ENCODE results near the gene NECTIN3. TPM values are rescaled to one million over a fixed set of nuclear protein-coding genes. Genes with fewer than 3 reads are reported as not detected.

The NECTIN3 gene
- total RNA-seq, 1 experiment from 2014 or later: 110 TPM

GRCh38 chr3:111112913-111113312 lies 41.3 kb downstream of the NECTIN3 start:
- intact Hi-C loops (cut with micrococcal nuclease; ENCODE audit: unreplicated experiment): no loop called here
- H3K4me1 Mint-ChIP-seq (ENCODE audit: low read depth, unreplicated experiment): peaks cover 32% of the 10 kb centered on the region
- H3K4me3 Mint-ChIP-seq (ENCODE audit: low read depth, unreplicated experiment): no peak overlapping the region
- no peak overlapping the region for H3K27ac Mint-ChIP-seq (ENCODE audit: unreplicated experiment)
- DNase-seq: no peak
- no peaks in the 10 kb centered on the region for H3K9me3 Mint-ChIP-seq (ENCODE audit: low read depth, unreplicated experiment)
- no peak for TF ChIP-seq CTCF (IDR thresholded peaks at IDR 0.05; ENCODE audit: unreplicated experiment)
- BruUV-seq (replicated peaks): no TSS peak
- H3K36me3 Mint-ChIP-seq (ENCODE audit: insufficient read depth, unreplicated experiment): peaks cover 8% of the 10 kb centered on the region
- H3K27me3 Mint-ChIP-seq (ENCODE audit: unreplicated experiment): no peaks in the 10 kb centered on the region
- CTCF ChIA-PET: no interaction called here

- DNase-seq: no peak
- CTCF ChIA-PET: no interaction called here
- Mint-ChIP-seq H3K4me3 (ENCODE audit: low read depth, unreplicated experiment) (no peak overlapping the region), H3K36me3 (ENCODE audit: insufficient read depth, unreplicated experiment) (peaks cover 25% of the 10 kb centered on the region), H3K27me3 (ENCODE audit: unreplicated experiment) (no peaks in the 10 kb centered on the region), H3K4me1 (ENCODE audit: low read depth, unreplicated experiment) (peaks cover 15% of the 10 kb centered on the region), H3K27ac (ENCODE audit: unreplicated experiment) (no peak overlapping the region), H3K9me3 (ENCODE audit: low read depth, unreplicated experiment) (no peaks in the 10 kb centered on the region)
- intact Hi-C loops (cut with micrococcal nuclease; ENCODE audit: unreplicated experiment): no loop called here
- BruUV-seq (replicated peaks): no TSS peak
- no peak for TF ChIP-seq CTCF (IDR thresholded peaks at IDR 0.05; ENCODE audit: unreplicated experiment)
These were observed 57.3 kb downstream of the NECTIN3 start for GRCh38 chr3:111128884-111129283.

- CTCF ChIA-PET: no interaction called here
- no peak for DNase-seq
- H3K4me1 Mint-ChIP-seq (ENCODE audit: low read depth, unreplicated experiment): peaks cover 16% of the 10 kb centered on the region
- H3K27me3 Mint-ChIP-seq (ENCODE audit: unreplicated experiment): no peaks in the 10 kb centered on the region
- intact Hi-C loops (cut with micrococcal nuclease; ENCODE audit: unreplicated experiment): no loop called here
- no peak overlapping the region for H3K27ac Mint-ChIP-seq (ENCODE audit: unreplicated experiment)
- no peak overlapping the region for H3K4me3 Mint-ChIP-seq (ENCODE audit: low read depth, unreplicated experiment)
- H3K9me3 Mint-ChIP-seq (ENCODE audit: low read depth, unreplicated experiment): no peaks in the 10 kb centered on the region
- peaks cover 22% of the 10 kb centered on the region for H3K36me3 Mint-ChIP-seq (ENCODE audit: insufficient read depth, unreplicated experiment)
- TF ChIP-seq CTCF (IDR thresholded peaks at IDR 0.05; ENCODE audit: unreplicated experiment): no peak
- BruUV-seq (replicated peaks): no TSS peak
These were observed 59.2 kb downstream of the NECTIN3 start for GRCh38 chr3:111130827-111131226.

- Mint-ChIP-seq H3K27me3 (ENCODE audit: unreplicated experiment) (no peaks in the 10 kb centered on the region), H3K27ac (ENCODE audit: unreplicated experiment) (no peak overlapping the region), H3K9me3 (ENCODE audit: low read depth, unreplicated experiment) (no peaks in the 10 kb centered on the region), H3K36me3 (ENCODE audit: insufficient read depth, unreplicated experiment) (peaks cover 11% of the 10 kb centered on the region), H3K4me1 (ENCODE audit: low read depth, unreplicated experiment) (peaks cover 8% of the 10 kb centered on the region), H3K4me3 (ENCODE audit: low read depth, unreplicated experiment) (no peak overlapping the region)
- intact Hi-C loops (cut with micrococcal nuclease; ENCODE audit: unreplicated experiment): no loop called here
- TF ChIP-seq CTCF (IDR thresholded peaks at IDR 0.05; ENCODE audit: unreplicated experiment): no peak
- CTCF ChIA-PET: no interaction called here
- no peak for DNase-seq
- BruUV-seq (replicated peaks): no TSS peak
These were observed 62.7 kb downstream of the NECTIN3 start for GRCh38 chr3:111134302-111134701.
